IPS-NIHi11 (cell line): ENCODE measurements around the gene STAG2.

Experiments used
- DNase-seq: peaks from one replicate; pipeline ENCODE4 v3.0.0; 2012; ENCODE audit warnings: mixed read lengths, low spot score

Gene STAG2

GRCh38 chrX:123975180-123975579 is 13.7 kb downstream of the STAG2 start:
- DNase-seq: no peak

DNA sequence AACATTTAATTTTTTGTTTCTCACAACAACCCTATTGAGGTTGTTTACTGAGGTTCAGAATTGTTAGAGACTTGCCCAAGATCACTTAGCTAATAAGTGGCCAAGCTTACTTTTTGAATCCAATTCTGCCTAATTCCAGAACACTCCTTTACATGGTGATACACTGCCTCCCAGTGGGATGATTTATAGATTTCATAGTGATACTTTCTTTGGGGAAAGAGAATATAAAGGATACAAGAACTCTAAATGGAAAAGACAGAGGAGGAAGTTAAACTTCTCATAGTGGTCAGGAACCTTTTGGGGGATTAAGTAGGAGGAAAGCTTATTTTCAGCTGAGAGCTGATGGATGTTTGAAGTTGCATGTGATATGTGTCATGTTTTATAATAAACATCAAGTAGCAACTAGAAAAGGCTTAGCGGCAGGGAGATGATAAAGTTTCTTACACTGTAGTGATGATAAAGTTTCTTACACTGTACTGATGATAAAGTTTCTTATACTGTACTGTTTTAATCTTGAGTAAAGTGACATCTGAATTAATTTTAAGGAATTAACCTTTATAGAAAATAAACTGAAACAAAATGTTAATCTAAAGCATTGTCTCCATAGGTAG is 15.3 kb downstream of the STAG2 start:
- no peak for DNase-seq

GRCh38 chrX:123983240-123983639 is 21.7 kb downstream of the STAG2 start:
- no peak for DNase-seq

- DNase-seq: no peak
These were observed 24.9 kb downstream of the STAG2 start for GRCh38 chrX:123986377-123986776.

DNA sequence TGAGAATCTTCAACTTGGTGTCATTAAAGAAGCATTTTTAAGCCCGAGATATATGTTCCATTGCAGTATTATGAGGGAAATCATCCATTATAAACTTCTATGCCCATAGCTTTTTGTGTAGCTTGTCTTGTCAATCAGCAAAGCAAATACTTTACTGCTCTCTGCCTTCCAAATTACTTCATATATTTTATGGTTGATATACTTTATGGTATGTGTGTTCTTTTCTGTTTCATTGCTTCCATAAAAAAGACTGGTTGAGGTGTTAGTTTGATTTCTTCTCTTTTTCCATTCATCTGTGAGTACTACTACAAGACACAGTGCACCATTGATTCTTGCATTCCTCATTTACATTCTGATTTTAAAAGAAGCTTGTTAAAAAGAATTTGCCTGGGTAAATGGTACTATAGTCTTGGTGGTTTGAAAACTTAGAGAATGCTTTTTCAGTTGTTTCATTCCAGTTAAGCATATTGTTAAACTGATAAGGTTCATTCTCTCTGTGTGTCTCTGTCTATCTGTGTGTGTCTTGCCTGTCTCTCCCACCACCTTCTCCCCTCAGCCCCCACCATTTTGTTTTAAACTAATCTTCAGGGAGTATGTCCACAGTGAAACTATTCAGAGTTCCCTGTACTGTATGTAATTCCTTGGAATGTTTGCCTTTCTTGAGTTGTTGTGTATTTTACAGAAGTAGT is 27.1 kb downstream of the STAG2 start:
- DNase-seq: no peak

GRCh38 chrX:123989235-123989634 is 27.7 kb downstream of the STAG2 start:
- DNase-seq: no peak

DNA sequence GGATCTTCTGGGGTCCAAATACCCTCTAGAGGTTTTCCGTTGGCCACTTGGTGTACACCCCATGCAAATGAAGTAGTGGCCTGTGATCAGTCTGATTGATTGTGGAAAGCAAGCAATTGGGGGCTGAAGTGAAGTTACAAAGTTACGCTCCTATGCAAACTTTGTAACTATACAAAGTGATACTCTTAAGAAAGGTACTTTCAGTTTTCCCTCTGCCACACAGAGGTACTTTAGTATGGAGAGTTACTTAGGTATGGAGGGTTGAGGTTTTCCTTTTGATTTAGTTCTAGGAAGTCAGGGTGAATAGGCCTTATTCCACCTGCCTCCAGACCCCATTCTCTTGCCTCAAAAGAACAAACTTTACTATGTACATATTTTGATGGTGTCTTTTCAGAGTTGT is 28.7 kb downstream of the STAG2 start:
- DNase-seq: no peak

DNA sequence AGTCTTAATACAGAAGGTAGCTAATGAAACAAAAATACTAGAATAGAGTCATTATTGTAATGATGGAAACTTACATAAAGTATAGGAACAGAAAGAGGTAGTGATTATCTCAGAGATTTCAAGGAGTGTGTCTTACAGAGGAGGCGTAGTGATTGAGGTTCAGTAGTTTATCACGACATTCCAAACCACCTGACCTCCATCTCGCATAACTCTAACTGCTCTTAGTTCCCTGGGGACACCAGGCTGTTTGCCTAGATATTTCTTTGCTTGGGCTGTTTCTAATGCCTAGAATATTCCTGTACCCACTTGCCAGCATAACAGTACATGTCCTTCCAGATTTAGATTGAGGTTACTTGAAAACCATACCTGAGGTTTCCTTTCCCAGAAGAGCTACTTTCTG is 29.1 kb downstream of the STAG2 start:
- no peak for DNase-seq

DNA sequence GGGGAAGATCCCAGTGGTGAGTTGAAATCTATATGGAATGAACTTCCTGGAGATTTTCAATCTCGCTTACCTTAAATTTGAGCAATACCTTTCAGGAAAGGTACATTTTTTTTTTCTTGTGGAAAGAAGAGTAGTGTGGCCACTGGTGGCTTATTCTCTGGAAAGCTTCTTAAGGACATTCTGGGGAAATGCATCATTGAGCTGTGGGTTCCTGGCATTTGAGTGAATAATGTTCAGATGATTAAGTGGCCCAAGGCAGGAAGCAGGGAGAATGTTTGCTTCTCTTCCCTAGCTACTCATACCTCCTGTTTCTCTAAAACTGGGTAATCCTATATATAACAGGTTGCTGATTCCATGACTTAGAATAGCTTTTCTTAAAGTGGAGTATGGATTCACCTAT is 31.8 kb downstream of the STAG2 start:
- DNase-seq: no peak

DNA sequence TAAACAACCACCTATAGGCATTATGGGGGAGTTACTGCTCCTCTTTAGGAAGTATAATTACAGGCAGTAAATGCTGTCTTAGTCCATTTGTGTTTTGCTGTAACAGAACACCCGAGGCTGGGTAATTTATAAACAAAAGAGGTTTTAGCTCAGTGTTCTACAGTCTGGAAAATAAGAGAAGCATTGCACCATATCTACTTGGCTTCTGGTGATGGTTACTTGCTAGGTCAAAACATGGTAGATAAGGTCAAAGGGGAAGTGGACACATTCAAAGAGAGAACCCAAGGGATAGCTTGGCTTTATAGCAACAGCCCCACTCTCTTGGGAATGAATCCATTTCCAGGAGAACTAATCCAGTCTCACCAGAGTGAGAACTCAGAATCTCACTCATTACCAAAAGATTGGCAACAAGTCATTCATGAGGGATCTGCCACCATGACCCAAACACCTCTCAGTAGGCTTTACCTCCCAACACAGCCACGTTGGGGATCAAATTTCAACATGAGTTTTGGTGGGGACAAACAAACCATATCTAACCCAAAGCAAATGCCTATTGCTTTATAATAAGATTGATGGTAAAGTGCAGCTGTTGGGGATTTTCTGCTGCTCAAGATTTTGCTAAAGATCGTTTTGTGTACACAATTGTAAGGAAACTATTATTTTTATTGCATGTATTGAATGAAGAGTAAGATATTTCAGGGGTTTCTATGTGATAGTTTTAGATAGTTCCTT is 32.6 kb downstream of the STAG2 start:
- DNase-seq: no peak

GRCh38 chrX:123994730-123995129 is 33.2 kb downstream of the STAG2 start:
- no peak for DNase-seq

DNA sequence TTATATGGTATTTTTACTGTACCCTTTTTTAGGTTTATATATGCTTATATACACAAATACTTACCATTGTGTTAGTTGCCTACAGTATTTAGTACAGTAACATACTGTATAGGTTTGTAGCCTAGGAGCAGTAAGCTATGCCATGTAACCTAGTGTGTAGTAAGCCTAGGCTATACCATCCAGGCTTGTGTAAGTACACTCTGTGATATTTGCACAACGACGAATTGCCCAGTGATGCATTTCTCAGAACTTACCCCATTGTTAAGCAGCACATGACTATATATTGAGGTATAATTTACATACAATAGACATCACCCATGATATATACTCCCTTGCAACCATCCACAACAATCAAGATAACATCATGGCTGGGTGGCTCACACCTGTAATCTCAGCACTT is 40.1 kb downstream of the STAG2 start:
- DNase-seq: no peak

DNA sequence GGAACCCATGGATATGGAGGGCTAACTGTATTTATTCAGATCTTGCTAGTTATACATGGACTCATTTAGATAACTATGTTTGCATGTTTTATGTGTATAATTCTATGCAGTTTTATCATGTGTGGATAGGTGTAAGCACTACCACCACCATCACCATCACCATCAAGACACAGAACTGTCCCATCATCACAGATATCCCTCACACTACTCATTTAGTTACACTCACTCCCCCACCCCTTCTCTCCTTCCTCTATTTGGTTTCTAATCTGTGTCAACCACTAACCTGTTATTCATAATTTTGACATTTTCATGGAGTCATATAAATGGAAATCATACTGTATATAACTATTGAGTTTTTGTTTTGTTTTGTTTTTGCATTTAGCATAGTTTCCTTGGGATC is 43.7 kb downstream of the STAG2 start:
- no peak for DNase-seq

GRCh38 chrX:124010157-124010556 is 48.7 kb downstream of the STAG2 start:
- no peak for DNase-seq

GRCh38 chrX:124010566-124010965 is 49.1 kb downstream of the STAG2 start:
- no peak for DNase-seq

DNA sequence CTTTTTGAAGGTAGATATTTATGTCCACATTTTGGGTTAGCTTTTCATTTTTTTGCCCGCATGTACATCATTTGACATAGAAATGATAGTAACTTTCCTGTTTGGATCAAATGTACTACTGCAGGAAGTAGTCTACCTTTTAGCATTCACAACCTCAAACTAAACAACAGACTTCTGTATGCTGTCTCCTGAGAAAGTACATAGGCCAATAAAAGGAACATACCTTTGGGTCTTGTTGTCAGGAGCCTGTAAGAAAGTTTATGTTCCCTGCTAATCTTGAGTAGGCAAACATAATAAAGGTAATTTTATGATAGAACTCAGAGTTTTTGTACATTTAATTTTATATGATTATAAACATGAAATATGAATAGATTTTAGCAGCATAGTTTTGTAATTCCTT is 54.2 kb downstream of the STAG2 start:
- DNase-seq: no peak

DNA sequence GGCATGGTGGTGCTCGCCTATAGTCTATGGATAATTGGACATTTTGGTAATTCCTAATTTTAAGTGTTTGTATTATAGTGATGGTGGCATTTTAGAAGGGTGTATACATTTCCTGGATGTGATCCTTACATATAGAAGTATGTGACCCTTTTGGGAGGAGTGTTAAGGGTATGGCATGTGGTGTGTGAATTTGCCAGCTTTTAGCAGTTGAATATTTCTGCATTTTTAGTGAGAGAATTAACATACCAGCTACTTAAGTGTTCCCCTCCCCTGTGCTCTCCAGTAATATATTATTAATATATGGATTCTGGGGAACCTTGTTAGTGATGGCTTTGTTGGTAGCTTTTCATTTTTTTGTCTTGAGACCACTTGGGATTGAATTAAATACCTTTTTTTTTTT is 55.3 kb downstream of the STAG2 start:
- no peak for DNase-seq

DNA sequence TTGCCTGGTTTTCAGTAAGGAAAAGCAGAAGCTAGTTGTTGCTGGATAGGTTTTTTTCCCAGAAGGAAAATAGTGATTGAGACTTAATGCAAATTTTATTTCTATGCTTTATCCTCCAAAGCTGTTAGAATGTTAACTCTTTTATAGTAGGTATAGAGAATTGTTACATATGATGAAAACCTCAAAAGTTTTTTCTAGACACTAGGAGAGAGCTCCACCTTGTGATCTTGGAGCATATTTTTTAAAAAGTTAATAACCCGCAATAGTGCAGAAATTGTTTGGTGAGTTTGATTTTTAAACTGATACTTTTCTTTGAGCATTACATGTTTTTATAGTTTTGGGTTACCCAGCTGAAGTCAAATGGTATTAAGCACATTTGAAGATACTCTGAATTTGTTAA is 56.5 kb downstream of the STAG2 start:
- DNase-seq: no peak

- DNase-seq: no peak
These were observed 62.3 kb downstream of the STAG2 start for GRCh38 chrX:124023838-124024238.

DNA sequence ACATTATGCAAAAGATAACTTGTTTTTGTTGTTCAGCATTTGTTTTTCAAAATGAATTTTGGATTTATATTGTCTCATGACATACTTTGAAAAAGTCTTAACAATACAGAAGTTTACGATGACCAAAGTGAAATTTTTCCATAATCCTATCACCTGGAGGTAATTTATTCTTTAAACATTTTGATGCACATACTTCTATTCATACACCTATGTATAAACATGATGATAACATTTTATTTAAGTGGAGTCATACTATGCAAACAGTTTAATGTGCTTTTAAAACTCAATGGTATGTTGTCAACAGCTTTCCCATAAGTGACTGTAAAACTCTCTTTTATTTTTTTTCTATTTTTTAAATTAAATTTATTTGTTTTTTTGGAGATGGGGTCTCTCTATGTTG is 65.0 kb downstream of the STAG2 start:
- no peak for DNase-seq

DNA sequence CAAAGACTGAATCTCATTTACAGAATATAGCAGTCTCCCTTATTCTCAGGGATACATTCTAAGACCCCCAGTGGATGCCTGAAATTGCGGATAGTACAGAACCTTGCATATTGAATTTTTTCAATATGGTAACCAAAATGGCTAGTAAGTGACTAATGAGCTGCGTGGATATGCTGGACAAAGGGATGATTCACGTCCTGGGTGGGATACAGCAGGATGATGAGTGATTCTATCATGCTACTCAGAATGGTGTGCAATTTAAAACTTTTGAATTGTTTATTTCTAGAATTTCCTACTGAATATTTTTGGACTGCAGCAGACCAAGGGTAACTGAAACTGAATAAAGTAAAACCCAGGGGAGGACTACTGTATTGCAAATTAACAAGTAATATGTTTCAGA is 66.7 kb downstream of the STAG2 start:
- no peak for DNase-seq

DNA sequence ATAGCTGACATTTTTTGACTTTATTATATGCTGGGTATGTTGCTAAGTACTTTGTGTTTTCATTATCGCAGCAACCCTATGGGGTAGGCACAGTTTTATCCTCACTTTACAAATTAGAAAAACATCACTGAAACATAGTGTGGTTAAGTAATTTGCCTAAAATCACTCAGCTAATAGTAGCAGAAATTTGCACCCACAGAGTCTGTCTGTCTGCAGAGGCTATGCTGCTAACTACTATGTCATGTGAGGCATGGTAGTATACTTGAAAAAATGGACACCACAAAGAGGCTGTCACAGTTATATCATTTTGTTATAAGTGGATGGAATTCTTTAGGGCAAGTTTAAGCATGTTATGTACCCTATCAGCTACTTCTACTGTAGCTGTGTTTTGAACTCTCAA is 69.0 kb downstream of the STAG2 start:
- no peak for DNase-seq

DNA sequence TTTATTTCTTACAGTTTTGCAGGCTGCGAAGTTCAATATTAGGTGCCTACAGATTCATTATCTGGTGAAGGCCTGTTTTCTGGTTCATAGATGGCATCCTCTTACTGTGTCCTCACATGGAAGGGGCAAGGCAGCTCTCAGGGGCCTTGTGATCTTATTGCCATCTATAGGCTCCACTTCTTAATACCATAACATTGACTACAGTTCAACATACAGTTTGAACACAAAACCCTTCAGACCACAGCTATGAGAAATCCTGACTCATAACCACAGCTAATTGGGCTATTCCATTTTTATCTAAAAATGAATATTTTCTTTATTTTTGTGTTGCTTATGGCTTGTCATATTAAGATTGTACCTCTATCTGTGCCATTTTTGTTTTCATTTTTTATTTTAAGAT is 72.3 kb downstream of the STAG2 start:
- DNase-seq: no peak

- no peak for DNase-seq
These were observed 74.2 kb downstream of the STAG2 start for GRCh38 chrX:124035657-124036056.
